Erythroblast (primary cell): ENCODE results near the gene ADIPOR2.

Source experiments
- GATA1 ChIP-seq: IDR thresholded peaks from 2 replicates; pipeline ENCODE4 v1.6.1; 2011; ENCODE audit warnings: low read depth, mild to moderate bottlenecking, control low read depth, low read length, moderate library complexity
- POLR2A ChIP-seq: IDR thresholded peaks from 2 replicates; pipeline ENCODE4 v1.6.1; 2011; ENCODE audit warnings: mild to moderate bottlenecking, low read length

DNA sequence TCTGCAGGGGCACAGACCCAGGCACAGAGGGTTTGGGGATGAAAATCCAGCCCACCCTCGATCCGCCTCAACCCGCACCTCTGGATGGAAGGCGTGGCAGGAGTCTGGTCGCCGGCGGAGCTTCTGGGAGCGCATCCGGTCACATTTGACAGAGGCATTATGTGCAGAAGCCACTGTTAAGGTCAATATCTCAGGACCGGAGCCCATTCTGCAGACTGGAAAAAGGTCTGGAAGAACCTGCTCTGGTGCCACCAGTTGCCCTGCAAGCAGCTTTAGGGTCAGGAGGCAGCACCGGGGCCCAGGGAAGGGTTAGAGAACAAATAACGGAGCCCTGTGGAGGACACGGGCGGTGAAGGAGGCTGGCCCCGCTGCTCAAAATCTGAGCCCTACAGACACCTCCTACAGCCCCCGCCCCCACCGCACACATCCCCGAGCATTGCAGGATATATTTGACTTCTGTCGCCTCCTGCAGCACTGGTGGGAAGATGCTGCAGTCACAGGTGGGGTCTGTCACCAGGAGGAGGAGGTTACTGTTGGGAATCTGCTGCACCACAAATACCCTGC, 104.4 kb downstream of the ADIPOR2 start:
- no peak for TF ChIP-seq POLR2A
- no peak for TF ChIP-seq GATA1
